IPS DF 4.7 (cell line): ENCODE results near the gene NDUFV2.
"Not testable (repeated sequence)": the region's sequence is repeated elsewhere in the genome, so short reads cannot be mapped to it uniquely, and the experiment has no call there.

Experiments used
- DNase-seq: peaks from one replicate; pipeline ENCODE4 v3.0.0-alpha.2; 2013; ENCODE audit warnings: low spot score; ENCODE audit errors: extremely low read depth

The NDUFV2 gene

GRCh38 chr18:9102508-9103375 lies at the start of gene NDUFV2:
TSS of gene NDUFV2 (plus strand) at chr18:9102699. CDS start at chr18:9102744, 45 bp downstream.
- peak; percentile 64 for DNase-seq

- DNase-seq, result no peak
These were observed 48.7 kb upstream of the NDUFV2 start for GRCh38 chr18:9053814-9054213.

- no peak for DNase-seq
These were observed 47.3 kb upstream of the NDUFV2 start for GRCh38 chr18:9055185-9055584.

GRCh38 chr18:9055626-9056025 lies 46.9 kb upstream of the NDUFV2 start:
- DNase-seq, result no peak

- DNase-seq, result no peak
These were observed 44.9 kb upstream of the NDUFV2 start for GRCh38 chr18:9057646-9058045.

- no peak for DNase-seq
These were observed 44.1 kb upstream of the NDUFV2 start for GRCh38 chr18:9058406-9058805.

GRCh38 chr18:9062418-9062751 lies 40.1 kb upstream of the NDUFV2 start:
- DNase-seq, result no peak

GRCh38 chr18:9065864-9066263 lies 36.6 kb upstream of the NDUFV2 start:
- DNase-seq, result no peak

GRCh38 chr18:9066358-9066757 lies 36.1 kb upstream of the NDUFV2 start:
- DNase-seq, result no peak

GRCh38 chr18:9066817-9067306 lies 35.6 kb upstream of the NDUFV2 start:
- DNase-seq, result no peak

- DNase-seq, result no peak
These were observed 34.7 kb upstream of the NDUFV2 start for GRCh38 chr18:9067823-9068222.

GRCh38 chr18:9068346-9068745 lies 34.2 kb upstream of the NDUFV2 start:
- DNase-seq, result no peak

- DNase-seq, result no peak
These were observed 32.9 kb upstream of the NDUFV2 start for GRCh38 chr18:9069601-9070000.

- no peak for DNase-seq
These were observed 32.3 kb upstream of the NDUFV2 start for GRCh38 chr18:9070212-9070611.

GRCh38 chr18:9079818-9080528 lies 22.5 kb upstream of the NDUFV2 start:
- no peak for DNase-seq

- DNase-seq, result no peak
These were observed 20.6 kb upstream of the NDUFV2 start for GRCh38 chr18:9081940-9082339.

- no peak for DNase-seq
These were observed 19.6 kb upstream of the NDUFV2 start for GRCh38 chr18:9082711-9083510.

GRCh38 chr18:9086015-9086414 lies 16.5 kb upstream of the NDUFV2 start:
- no peak for DNase-seq

- DNase-seq, result no peak
These were observed 15.9 kb upstream of the NDUFV2 start for GRCh38 chr18:9086624-9087023.

GRCh38 chr18:9087144-9087543 lies 15.4 kb upstream of the NDUFV2 start:
- DNase-seq, result no peak

GRCh38 chr18:9088252-9088651 lies 14.2 kb upstream of the NDUFV2 start:
- no peak for DNase-seq

GRCh38 chr18:9088727-9089126 lies 13.8 kb upstream of the NDUFV2 start:
- DNase-seq, result not testable (repeated sequence)
